ENCODE measurements around the gene FCAMR.

GRCh38 chr1:206974140-206974539 is 3.9 kb upstream of the FCAMR start:
- TF ChIP-seq CTCF (conservative IDR thresholded peaks at IDR 0.05) (no peak), ZFX (IDR thresholded peaks at IDR 0.05) (no peak)

Data from C4-2B (cell line).